ENCODE measurements around the gene PDE4B.

PDE4B gene

GRCh38 chr1:66351478-66351877, 558.8 kb downstream of the PDE4B start:
- Histone ChIP-seq H3K36me3 (ENCODE audit: control insufficient read depth, insufficient read depth, low read length) (no peaks in the 10 kb centered on the region), H3K27me3 (ENCODE audit: control insufficient read depth, insufficient read depth, low read length) (no peaks in the 10 kb centered on the region), H3K4me1 (ENCODE audit: control insufficient read depth, insufficient read depth, low read length) (peaks cover 7% of the 10 kb centered on the region; the same call in 1 of the 2 replicates), H3K9me3 (ENCODE audit: control insufficient read depth, insufficient read depth, low read length) (no peaks in the 10 kb centered on the region), H3K4me3 (ENCODE audit: low read length) (no peak overlapping the region), H3K27ac (ENCODE audit: low read length) (no peak overlapping the region)
- no peak for DNase-seq (ENCODE audit: low read depth, low spot score)

GRCh38 chr1:66351913-66352312, 559.2 kb downstream of the PDE4B start:
- H3K9me3 ChIP-seq (ENCODE audit: control insufficient read depth, insufficient read depth, low read length) = no peaks in the 10 kb centered on the region
- whole genome bisulfite sequencing (ENCODE audit: insufficient coverage, insufficient read length) = no CpG with 5 or more reads among the region's 3 CpGs
- no peak overlapping the region for H3K27ac ChIP-seq (ENCODE audit: low read length)
- no peak overlapping the region for H3K4me3 ChIP-seq (ENCODE audit: low read length)
- no peak for DNase-seq (ENCODE audit: low read depth, low spot score)
- H3K4me1 ChIP-seq (ENCODE audit: control insufficient read depth, insufficient read depth, low read length) = peaks cover 7% of the 10 kb centered on the region; the same call in 1 of the 2 replicates
- no peaks in the 10 kb centered on the region for H3K27me3 ChIP-seq (ENCODE audit: control insufficient read depth, insufficient read depth, low read length)
- H3K36me3 ChIP-seq (ENCODE audit: control insufficient read depth, insufficient read depth, low read length) = no peaks in the 10 kb centered on the region

- no CpG with 5 or more reads among the region's 2 CpGs for WGBS (ENCODE audit: insufficient coverage, insufficient read length)
Measured at GRCh38 chr1:66352792-66353191, 560.1 kb downstream of the PDE4B start.

GRCh38 chr1:66353257-66353656, 560.6 kb downstream of the PDE4B start:
- H3K4me3 ChIP-seq (ENCODE audit: low read length) = no peak overlapping the region
- peaks cover 7% of the 10 kb centered on the region; the same call in 1 of the 2 replicates for H3K4me1 ChIP-seq (ENCODE audit: control insufficient read depth, insufficient read depth, low read length)
- no peaks in the 10 kb centered on the region for H3K9me3 ChIP-seq (ENCODE audit: control insufficient read depth, insufficient read depth, low read length)
- no peaks in the 10 kb centered on the region for H3K36me3 ChIP-seq (ENCODE audit: control insufficient read depth, insufficient read depth, low read length)
- no peak for DNase-seq (ENCODE audit: low read depth, low spot score)
- H3K27me3 ChIP-seq (ENCODE audit: control insufficient read depth, insufficient read depth, low read length) = no peaks in the 10 kb centered on the region
- no peak overlapping the region for H3K27ac ChIP-seq (ENCODE audit: low read length)
- WGBS (ENCODE audit: insufficient coverage, insufficient read length) = no CpG with 5 or more reads among the region's 5 CpGs

More at GRCh38 chr1:66352792-66353191, 560.1 kb downstream of the PDE4B start:
- Histone ChIP-seq H3K9me3 (ENCODE audit: control insufficient read depth, insufficient read depth, low read length) (no peaks in the 10 kb centered on the region), H3K27ac (ENCODE audit: low read length) (no peak overlapping the region), H3K36me3 (ENCODE audit: control insufficient read depth, insufficient read depth, low read length) (no peaks in the 10 kb centered on the region), H3K4me1 (ENCODE audit: control insufficient read depth, insufficient read depth, low read length) (peaks cover 7% of the 10 kb centered on the region; the same call in 1 of the 2 replicates), H3K27me3 (ENCODE audit: control insufficient read depth, insufficient read depth, low read length) (no peaks in the 10 kb centered on the region), H3K4me3 (ENCODE audit: low read length) (no peak overlapping the region)
- no peak for DNase-seq (ENCODE audit: low read depth, low spot score)

GRCh38 chr1:66354311-66355201, 561.9 kb downstream of the PDE4B start:
- no CpG with 5 or more reads among the region's 5 CpGs for WGBS (ENCODE audit: insufficient coverage, insufficient read length)

GRCh38 chr1:66355756-66356155, 563.1 kb downstream of the PDE4B start:
- no peaks in the 10 kb centered on the region for H3K36me3 ChIP-seq (ENCODE audit: control insufficient read depth, insufficient read depth, low read length)
- H3K27me3 ChIP-seq (ENCODE audit: control insufficient read depth, insufficient read depth, low read length) = no peaks in the 10 kb centered on the region
- H3K4me1 ChIP-seq (ENCODE audit: control insufficient read depth, insufficient read depth, low read length) = peaks cover 9% of the 10 kb centered on the region; the same call in 1 of the 2 replicates
- no peaks in the 10 kb centered on the region for H3K9me3 ChIP-seq (ENCODE audit: control insufficient read depth, insufficient read depth, low read length)
- no peak overlapping the region for H3K4me3 ChIP-seq (ENCODE audit: low read length)
- DNase-seq (ENCODE audit: low read depth, low spot score) = no peak
- WGBS (ENCODE audit: insufficient coverage, insufficient read length) = no CpG with 5 or more reads among the region's 1 CpG
- no peak overlapping the region for H3K27ac ChIP-seq (ENCODE audit: low read length)

More at GRCh38 chr1:66354311-66355201, 561.9 kb downstream of the PDE4B start:
- H3K9me3 ChIP-seq (ENCODE audit: control insufficient read depth, insufficient read depth, low read length) = no peaks in the 10 kb centered on the region
- peaks cover 7% of the 10 kb centered on the region; the same call in 1 of the 2 replicates for H3K4me1 ChIP-seq (ENCODE audit: control insufficient read depth, insufficient read depth, low read length)
- no peak overlapping the region for H3K4me3 ChIP-seq (ENCODE audit: low read length)
- no peak for DNase-seq (ENCODE audit: low read depth, low spot score)
- no peaks in the 10 kb centered on the region for H3K36me3 ChIP-seq (ENCODE audit: control insufficient read depth, insufficient read depth, low read length)
- H3K27ac ChIP-seq (ENCODE audit: low read length) = peak overlapping the region; percentile 64
- no peaks in the 10 kb centered on the region for H3K27me3 ChIP-seq (ENCODE audit: control insufficient read depth, insufficient read depth, low read length)

GRCh38 chr1:66356605-66357004, 563.9 kb downstream of the PDE4B start:
- Histone ChIP-seq H3K4me3 (ENCODE audit: low read length) (no peak overlapping the region), H3K4me1 (ENCODE audit: control insufficient read depth, insufficient read depth, low read length) (peaks cover 7% of the 10 kb centered on the region; the same call in 1 of the 2 replicates), H3K9me3 (ENCODE audit: control insufficient read depth, insufficient read depth, low read length) (no peaks in the 10 kb centered on the region), H3K36me3 (ENCODE audit: control insufficient read depth, insufficient read depth, low read length) (no peaks in the 10 kb centered on the region), H3K27me3 (ENCODE audit: control insufficient read depth, insufficient read depth, low read length) (no peaks in the 10 kb centered on the region), H3K27ac (ENCODE audit: low read length) (no peak overlapping the region)
- DNase-seq (ENCODE audit: low read depth, low spot score) = no peak
- no CpG with 5 or more reads among the region's 2 CpGs for WGBS (ENCODE audit: insufficient coverage, insufficient read length)

GRCh38 chr1:66357021-66357420, 564.3 kb downstream of the PDE4B start:
- Histone ChIP-seq H3K9me3 (ENCODE audit: control insufficient read depth, insufficient read depth, low read length) (no peaks in the 10 kb centered on the region), H3K4me1 (ENCODE audit: control insufficient read depth, insufficient read depth, low read length) (peaks cover 6% of the 10 kb centered on the region; the same call in 1 of the 2 replicates), H3K4me3 (ENCODE audit: low read length) (no peak overlapping the region), H3K36me3 (ENCODE audit: control insufficient read depth, insufficient read depth, low read length) (no peaks in the 10 kb centered on the region), H3K27ac (ENCODE audit: low read length) (no peak overlapping the region), H3K27me3 (ENCODE audit: control insufficient read depth, insufficient read depth, low read length) (no peaks in the 10 kb centered on the region)
- DNase-seq (ENCODE audit: low read depth, low spot score) = no peak
- no CpG with 5 or more reads among the region's 4 CpGs for WGBS (ENCODE audit: insufficient coverage, insufficient read length)

GRCh38 chr1:66357478-66358197, 564.9 kb downstream of the PDE4B start:
- no peaks in the 10 kb centered on the region for H3K36me3 ChIP-seq (ENCODE audit: control insufficient read depth, insufficient read depth, low read length)
- WGBS (ENCODE audit: insufficient coverage, insufficient read length) = no CpG with 5 or more reads among the region's 3 CpGs
- no peak for DNase-seq (ENCODE audit: low read depth, low spot score)
- no peaks in the 10 kb centered on the region for H3K27me3 ChIP-seq (ENCODE audit: control insufficient read depth, insufficient read depth, low read length)
- H3K9me3 ChIP-seq (ENCODE audit: control insufficient read depth, insufficient read depth, low read length) = no peaks in the 10 kb centered on the region
- no peak overlapping the region for H3K4me3 ChIP-seq (ENCODE audit: low read length)
- H3K27ac ChIP-seq (ENCODE audit: low read length) = no peak overlapping the region
- peaks cover 6% of the 10 kb centered on the region; the same call in 1 of the 2 replicates for H3K4me1 ChIP-seq (ENCODE audit: control insufficient read depth, insufficient read depth, low read length)

- Histone ChIP-seq H3K27me3 (ENCODE audit: control insufficient read depth, insufficient read depth, low read length) (no peaks in the 10 kb centered on the region), H3K4me3 (ENCODE audit: low read length) (no peak overlapping the region), H3K4me1 (ENCODE audit: control insufficient read depth, insufficient read depth, low read length) (peaks cover 4% of the 10 kb centered on the region; the same call in 1 of the 2 replicates), H3K36me3 (ENCODE audit: control insufficient read depth, insufficient read depth, low read length) (peaks cover 5% of the 10 kb centered on the region; the same call in 1 of the 2 replicates), H3K9me3 (ENCODE audit: control insufficient read depth, insufficient read depth, low read length) (no peaks in the 10 kb centered on the region), H3K27ac (ENCODE audit: low read length) (no peak overlapping the region)
- no CpG with 5 or more reads among the region's 1 CpG for WGBS (ENCODE audit: insufficient coverage, insufficient read length)
- DNase-seq (ENCODE audit: low read depth, low spot score) = no peak
Measured at GRCh38 chr1:66359269-66359668, 566.6 kb downstream of the PDE4B start.
